Esophagus muscularis mucosa (tissue), 4 donors: Measurements from ENCODE around the gene SPDEF. TPM values are rescaled to one million over a fixed set of nuclear protein-coding genes. Genes with fewer than 3 reads are reported as not detected.

ENCODE experiments used
- DNase-seq: peaks from one replicate; pipeline ENCODE4 v3.0.0-alpha.2; 2017; ENCODE audit errors: extremely low spot score
- H3K27ac ChIP-seq, 4 donors: fragments of 200-600 bp; sonication (generic); replicated peaks in 1 of 4; 1 replicate in 3 of 4; 2 replicates in 1 of 4; pipeline ENCODE4 v1.5.1; 2016 to 2019; ENCODE audit warnings: mild to moderate bottlenecking in 1 of 4
- H3K27me3 ChIP-seq, 4 donors: fragments of 200-600 bp; sonication (generic); one replicate each; pipeline versions ENCODE4 v1.5.1 to v1.6.0; 2016 to 2019
- H3K36me3 ChIP-seq, 4 donors: fragments of 200-600 bp; sonication (generic); one replicate each; pipeline ENCODE4 v1.5.1; 2016 to 2019
- H3K4me1 ChIP-seq, 4 donors: fragments of 200-600 bp; sonication (generic); one replicate each; pipeline ENCODE4 v1.5.1; 2016 to 2019
- H3K4me3 ChIP-seq, 4 donors: fragments of 200-600 bp; sonication (generic); 1 replicate in 2 of 4; 2 replicates in 2 of 4; pipeline ENCODE4 v1.5.1; 2016 to 2019; ENCODE audit warnings: mild to moderate bottlenecking in 4 of 4, moderate library complexity in 1 of 4
- H3K9me3 ChIP-seq, 4 donors: fragments of 200-600 bp; sonication (generic); 1 replicate in 3 of 4; 2 replicates in 1 of 4; pipeline ENCODE4 v1.5.1; 2016 to 2019
- CTCF ChIP-seq, 3 experiments: fragments of 200-600 bp in 2 of 3; fragments of 450-650 bp in 1 of 3; sonication (generic) in 2 of 3; IDR thresholded peaks; one replicate each; pipeline ENCODE4 v1.5.1; 2017 to 2019; ENCODE audit warnings: antibody characterized with exemption in 3 of 3, mild to moderate bottlenecking in 2 of 3, moderate library complexity in 1 of 3
- EP300 ChIP-seq: sonication (generic); formaldehyde crosslinking; IDR thresholded peaks from one replicate; pipeline ENCODE4 v1.6.1; 2017; ENCODE audit warnings: antibody characterized with exemption
- POLR2A ChIP-seq: fragments of 450-650 bp; IDR thresholded peaks from one replicate; pipeline ENCODE4 v1.6.1; 2017; ENCODE audit warnings: antibody characterized with exemption, moderate library complexity, mild to moderate bottlenecking, low read depth
- POLR2AphosphoS5 ChIP-seq, 2 donors: sonication (generic); formaldehyde crosslinking; IDR thresholded peaks; one replicate each; pipeline ENCODE4 v1.6.1; 2017; ENCODE audit warnings: antibody characterized with exemption in 2 of 2
- WGBS: methylation state at CpG from one replicate; pipeline ENCODE4 v1.1.5; 2018; 5-methylcytosine and 5-hydroxymethylcytosine counted together
- intact Hi-C: fragments of 100-400 bp; cut with DNase I; formaldehyde crosslinking; loops from one replicate; pipeline ENCODE4 v1.15.1; 2023
- total RNA-seq, 4 donors: library from RNA; depleted of rRNA; stranded (reverse); fragments of >200 nt; gene quantifications; one replicate each; pipeline versions ENCODE4 v1.1.0 to v1.2.1, GENCODE V29; 2016

SPDEF gene
- total RNA-seq, 4 donors from 2014 or later = not detected

GRCh38 chr6:34524499-34524898 is 31.6 kb downstream of the SPDEF start:
- WGBS = 77% methylated on average over 5 of the region's 5 CpGs
- DNase-seq = no peak
- H3K4me3 ChIP-seq = no peak overlapping the region
- no peaks in the 10 kb centered on the region for H3K27me3 ChIP-seq
- intact Hi-C loops = no loop called here
- no peaks in the 10 kb centered on the region for H3K36me3 ChIP-seq
- TF ChIP-seq POLR2A (no peak), CTCF (IDR thresholded peaks at IDR 0.05) (no peak), EP300 (no peak), POLR2AphosphoS5 (IDR thresholded peaks at IDR 0.05) (no peak)
- H3K9me3 ChIP-seq = no peaks in the 10 kb centered on the region
- H3K4me1 ChIP-seq = peaks cover 5 to 18% (median 14%) of the 10 kb centered on the region in 4 donors
- no peak overlapping the region for H3K27ac ChIP-seq

GRCh38 chr6:34523441-34524206 is 32.5 kb downstream of the SPDEF start:
- no peak for DNase-seq
- H3K9me3 ChIP-seq = no peaks in the 10 kb centered on the region
- H3K27ac ChIP-seq = no peak overlapping the region
- H3K4me3 ChIP-seq = no peak overlapping the region
- H3K36me3 ChIP-seq = no peaks in the 10 kb centered on the region
- no peaks in the 10 kb centered on the region for H3K27me3 ChIP-seq
- intact Hi-C loops = no loop called here
- peaks cover 5 to 18% (median 14%) of the 10 kb centered on the region in 4 donors for H3K4me1 ChIP-seq
- 82% methylated on average over 8 of the region's 8 CpGs for WGBS
- no peak for TF ChIP-seq EP300
- TF ChIP-seq CTCF (IDR thresholded peaks at IDR 0.05) = no peak
- no peak for TF ChIP-seq POLR2AphosphoS5 (IDR thresholded peaks at IDR 0.05)
- TF ChIP-seq POLR2A = no peak

- DNase-seq = no peak
- Histone ChIP-seq H3K4me3 (no peak overlapping the region), H3K9me3 (no peaks in the 10 kb centered on the region), H3K4me1 (peaks cover 5 to 18% (median 14%) of the 10 kb centered on the region in 4 donors), H3K27ac (no peak overlapping the region), H3K36me3 (no peaks in the 10 kb centered on the region), H3K27me3 (peaks cover 0 to 3% (median 0%) of the 10 kb centered on the region in 4 donors)
- no peak for TF ChIP-seq POLR2A
- no peak for TF ChIP-seq EP300
- no peak for TF ChIP-seq POLR2AphosphoS5 (IDR thresholded peaks at IDR 0.05)
- no peak for TF ChIP-seq CTCF (IDR thresholded peaks at IDR 0.05)
- intact Hi-C loops = no loop called here
- WGBS = 87% methylated on average over 10 of the region's 10 CpGs
Measured at GRCh38 chr6:34522761-34523160, 33.4 kb downstream of the SPDEF start.

GRCh38 chr6:34521463-34522285 is 34.5 kb downstream of the SPDEF start:
- intact Hi-C loops = no loop called here
- DNase-seq = no peak

More at GRCh38 chr6:34521463-34522285, 34.5 kb downstream of the SPDEF start:
- Histone ChIP-seq H3K27me3 (peaks cover 0 to 13% (median 0%) of the 10 kb centered on the region in 4 donors), H3K4me1 (peaks cover 4 to 8% (median 7%) of the 10 kb centered on the region in 4 donors), H3K4me3 (no peak overlapping the region), H3K27ac (no peak overlapping the region), H3K36me3 (no peaks in the 10 kb centered on the region), H3K9me3 (no peaks in the 10 kb centered on the region)
- WGBS = 87% methylated on average over 26 of the region's 28 CpGs
- TF ChIP-seq EP300 (no peak), CTCF (IDR thresholded peaks at IDR 0.05) (no peak), POLR2AphosphoS5 (IDR thresholded peaks at IDR 0.05) (no peak), POLR2A (no peak)
